Stimulated activated CD8-positive, alpha-beta memory T cell treated with anti-CD3 and anti-CD28 coated beads, Interleukin-7, amount 100 ng/mL, for 24 hours (primary cell): Measurements from ENCODE around the gene CLCN7.
A peak's percentile ranks its signal among the peaks of the same experiment; 100 is the strongest.

Experiments
- DNase-seq: peaks from one replicate; pipeline ENCODE4 v3.0.0-alpha.2; 2020; ENCODE audit warnings: low read depth

The CLCN7 gene

DNA sequence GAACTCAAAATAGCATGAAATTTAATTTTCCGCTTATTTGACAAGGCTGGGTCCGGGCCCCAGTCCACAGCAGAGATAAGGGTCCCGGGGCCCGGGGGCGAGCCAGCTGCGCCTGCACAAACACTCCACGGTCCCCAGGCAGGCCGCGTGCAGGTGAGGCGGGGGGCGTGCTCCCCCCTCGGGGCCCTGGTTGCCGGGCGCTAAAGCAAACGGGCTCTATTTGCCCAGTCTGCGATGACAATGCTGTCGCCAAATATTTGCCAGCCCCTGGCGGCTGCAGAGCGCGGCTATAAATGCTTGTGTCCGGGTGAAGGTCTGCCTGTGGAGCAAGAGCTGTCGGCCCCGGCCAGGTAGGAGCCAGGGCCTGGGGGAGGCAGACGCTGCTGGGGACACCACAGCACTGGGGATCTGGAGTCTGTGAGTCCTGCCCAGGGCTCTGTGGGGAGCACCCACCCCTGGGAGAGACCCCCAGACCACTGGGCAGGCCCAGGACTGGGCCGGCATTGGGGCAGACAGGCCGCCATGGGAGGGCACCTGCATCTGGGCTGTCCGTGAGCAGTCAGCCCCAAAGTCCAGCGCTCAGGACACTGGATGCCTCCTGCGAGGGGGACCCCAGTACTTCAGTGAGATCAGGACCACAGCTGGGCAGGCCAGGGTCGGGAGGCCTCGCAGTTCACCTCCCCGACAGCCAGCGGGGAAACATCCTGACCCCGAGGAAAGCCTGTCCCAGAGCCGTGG, 43.9 kb downstream of the CLCN7 start, which contains the start of gene PERCC1:
PERCC1 (plus strand) TSS at position 320 of the 738 bp plus-strand sequence. CDS start 1,516 bp downstream, outside the sequence.
- DNase-seq: no peak

DNA sequence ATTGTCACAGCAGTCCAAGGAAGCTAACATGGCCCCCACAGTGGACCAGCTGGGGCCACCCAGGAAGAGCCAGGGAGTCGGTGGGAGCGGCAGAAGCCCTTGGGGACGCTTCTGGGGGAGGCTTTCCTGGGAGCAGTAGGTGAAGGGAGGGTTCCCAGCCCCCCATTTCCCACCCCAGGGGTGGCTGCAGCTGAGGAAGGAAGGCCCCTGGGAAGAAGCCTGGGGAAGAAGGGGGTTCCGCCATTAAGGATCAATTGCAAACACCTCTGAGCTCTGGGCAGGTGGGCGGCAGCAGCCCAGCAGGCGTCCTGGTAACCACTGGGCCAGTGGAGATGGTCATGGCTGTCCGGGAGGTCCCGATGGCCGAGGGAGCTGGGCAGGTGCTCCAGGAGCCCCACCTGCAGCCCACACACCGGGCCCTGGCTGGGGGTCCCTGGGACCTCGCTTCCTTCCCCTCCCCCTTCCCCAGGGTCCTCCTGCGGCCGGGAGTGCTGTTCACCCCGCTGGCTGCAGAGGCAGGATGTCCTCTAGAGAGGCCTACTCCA, 44.5 kb downstream of the CLCN7 start:
- DNase-seq: no peak

DNA sequence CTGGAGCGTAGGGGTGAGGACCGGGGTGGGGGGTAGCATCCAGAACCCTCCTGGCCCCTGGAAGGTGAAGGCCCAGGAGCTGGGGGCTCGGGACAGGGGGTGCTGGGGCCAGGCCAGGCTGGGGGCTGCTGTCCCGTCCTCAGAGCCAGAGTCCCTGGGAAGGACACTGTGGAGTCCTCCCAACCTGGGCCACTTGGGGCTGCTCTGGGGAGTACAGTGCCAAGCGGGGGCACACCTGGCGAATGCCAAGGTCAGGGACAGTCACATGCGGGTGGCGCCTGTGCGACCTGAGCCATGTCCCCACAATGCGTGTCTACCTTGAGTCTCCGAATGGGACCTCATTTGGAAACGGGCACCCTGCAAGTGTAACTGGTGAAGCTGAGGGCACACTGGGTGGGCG, 45.2 kb downstream of the CLCN7 start:
- DNase-seq: no peak

DNA sequence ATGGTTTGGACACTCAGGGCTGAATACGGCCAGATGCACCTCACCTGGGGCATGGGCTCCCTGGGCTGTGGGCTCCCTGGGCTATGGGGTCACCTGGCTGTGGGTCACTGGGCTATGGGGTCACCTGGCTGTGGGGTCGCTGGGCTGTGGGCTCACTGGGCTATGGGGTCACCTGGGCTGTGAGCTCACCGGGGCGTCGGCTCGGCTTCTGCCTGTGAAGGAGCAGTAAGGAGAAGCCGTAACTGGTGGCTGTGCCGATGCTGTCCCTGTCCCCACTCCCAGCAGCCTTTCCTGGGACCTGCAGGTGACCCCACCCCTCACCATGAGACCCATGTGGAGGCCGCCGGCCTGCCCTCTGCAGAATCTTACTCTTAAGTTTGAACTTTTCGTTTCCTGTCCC, 45.8 kb downstream of the CLCN7 start:
- DNase-seq: no peak

DNA sequence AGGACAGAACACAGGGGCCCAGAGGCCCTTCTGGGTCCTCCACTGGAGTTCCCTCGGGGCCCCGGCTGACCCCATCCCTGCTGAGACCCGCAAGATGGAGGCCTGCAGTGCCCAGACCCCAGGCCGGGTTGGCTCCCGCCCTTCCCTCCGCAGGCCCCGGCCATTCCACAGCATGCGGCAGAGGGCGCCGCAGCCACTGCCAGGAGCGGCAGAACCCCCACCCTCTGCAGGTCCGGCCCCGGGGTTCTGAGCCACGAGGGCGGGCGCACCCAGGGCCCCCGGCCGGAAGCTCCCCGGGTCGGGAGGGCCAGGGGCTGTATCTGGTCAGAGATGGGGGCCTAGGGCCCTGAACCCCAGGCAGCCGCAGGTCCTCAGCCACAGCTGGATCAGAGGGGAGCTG, 46.3 kb downstream of the CLCN7 start:
- no peak for DNase-seq

DNA sequence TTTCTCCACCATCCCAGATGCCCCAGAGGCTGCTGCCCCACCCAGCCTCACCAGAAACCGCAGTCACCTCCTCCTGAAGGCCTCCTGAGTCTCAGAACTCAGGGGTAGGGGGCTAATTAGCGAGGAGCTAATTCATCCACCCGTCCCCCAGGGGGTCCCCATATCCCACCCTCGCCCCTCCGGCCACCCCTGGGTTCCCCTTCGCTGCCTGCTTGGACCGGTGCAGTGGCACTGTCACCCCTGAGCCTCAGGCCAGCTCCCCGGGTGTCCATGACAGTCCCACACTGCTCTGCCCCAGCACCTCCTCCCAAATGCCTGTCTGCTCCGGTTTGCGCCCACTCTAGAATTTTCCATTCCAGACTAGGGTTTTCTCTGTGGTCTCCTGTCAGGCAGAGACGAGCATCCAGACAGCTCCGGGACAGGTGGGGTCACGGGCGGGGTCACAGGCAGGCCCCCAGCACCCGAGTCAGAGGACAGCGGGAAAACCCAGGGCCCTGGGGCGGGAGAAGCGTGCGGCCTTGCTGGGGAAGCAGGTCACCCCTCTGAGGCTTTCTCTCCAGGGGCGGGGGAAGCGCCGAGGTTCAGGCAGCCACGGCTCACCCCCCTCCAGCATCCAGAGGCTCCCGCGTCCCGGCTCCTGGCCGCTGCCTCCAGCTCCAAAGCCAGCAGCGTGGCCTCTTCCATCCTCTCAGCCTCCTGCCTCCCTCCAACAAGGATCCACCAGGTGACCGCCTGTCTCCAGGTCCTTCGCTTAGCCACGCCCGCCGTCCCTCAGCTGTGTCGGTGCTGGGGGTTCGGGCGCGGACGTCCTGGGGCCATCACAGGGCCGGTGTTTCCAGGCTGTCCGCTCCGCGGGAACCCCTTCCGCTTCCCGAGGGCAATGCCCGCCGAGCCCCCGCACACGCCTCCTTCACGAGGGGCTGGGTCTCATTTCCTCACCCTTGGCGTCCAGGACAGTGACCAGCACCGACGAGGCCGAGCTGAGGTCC, 47.1 kb downstream of the CLCN7 start:
- DNase-seq: no peak

DNA sequence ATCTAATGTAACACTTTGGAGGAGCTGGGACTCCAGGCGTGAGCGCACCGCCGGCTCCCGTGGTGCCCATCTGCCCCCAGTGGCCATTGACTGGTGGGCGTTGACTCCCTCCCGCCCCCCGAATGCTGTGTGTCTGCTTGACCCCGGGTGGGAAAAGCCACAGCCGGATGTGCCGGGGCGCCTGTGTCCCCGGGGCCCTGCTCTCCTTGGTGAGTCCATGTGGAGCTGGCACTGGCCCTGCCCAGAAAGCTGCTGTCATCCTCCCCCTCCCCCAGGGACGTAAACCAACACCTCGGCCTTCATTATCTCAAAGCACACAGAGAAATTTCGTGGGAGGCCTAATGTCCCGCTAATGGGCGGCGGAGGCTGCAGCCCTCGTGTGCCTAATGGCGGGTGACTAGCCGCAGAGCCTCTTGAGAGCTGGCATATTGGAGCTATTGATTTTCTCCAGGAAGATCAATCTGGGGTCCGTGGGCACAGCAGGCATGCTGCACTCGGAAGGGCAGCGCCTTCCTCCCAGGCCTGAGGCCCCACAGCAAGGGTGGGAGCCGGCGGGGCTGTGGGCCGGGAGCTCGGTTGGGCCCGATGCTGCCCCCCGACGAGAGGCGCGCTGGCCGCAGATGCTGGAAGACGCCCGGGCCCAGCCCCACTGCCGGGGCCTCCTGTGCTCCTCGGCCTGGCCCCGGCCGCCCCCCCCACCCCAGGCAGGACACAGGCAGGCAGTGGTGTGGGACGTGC, 47.9 kb downstream of the CLCN7 start:
- no peak for DNase-seq

DNA sequence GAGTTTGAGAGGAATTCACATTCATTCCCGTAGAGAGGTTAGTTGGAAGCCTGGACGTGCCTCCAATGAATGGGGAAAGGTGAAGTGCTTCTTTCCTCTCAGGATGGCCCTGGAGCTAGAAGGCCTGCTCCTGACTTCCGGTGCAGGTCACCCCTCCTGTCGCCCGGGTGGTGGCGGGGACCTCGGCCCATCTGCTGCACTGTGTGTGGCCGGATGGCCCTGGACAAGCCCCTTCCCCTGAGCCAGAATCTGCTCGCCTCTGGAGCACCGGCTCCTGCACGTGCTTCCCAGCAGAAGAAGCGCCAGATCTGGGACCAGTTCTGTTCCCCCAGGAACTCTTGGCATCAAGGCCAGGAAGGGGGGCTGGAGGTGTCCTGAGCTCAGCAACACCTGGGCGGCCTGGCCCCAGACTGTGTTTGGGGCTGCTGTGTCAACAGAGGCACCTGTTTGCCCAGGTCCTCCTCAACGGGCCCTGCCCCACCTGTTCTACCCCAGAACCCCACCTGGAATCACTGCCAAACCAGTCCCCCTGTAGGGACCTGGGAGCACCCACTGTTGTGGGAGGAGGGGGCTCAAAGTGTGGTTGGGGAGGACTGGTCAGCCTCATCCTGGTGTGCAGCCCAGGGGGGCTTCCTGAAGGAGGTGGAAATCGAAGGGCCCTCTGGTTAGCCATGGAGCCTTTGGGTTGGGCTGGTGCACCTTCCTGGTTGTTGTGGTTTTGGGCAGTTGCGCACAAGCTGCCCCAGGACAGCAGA, 49.0 kb downstream of the CLCN7 start:
- DNase-seq: no peak

DNA sequence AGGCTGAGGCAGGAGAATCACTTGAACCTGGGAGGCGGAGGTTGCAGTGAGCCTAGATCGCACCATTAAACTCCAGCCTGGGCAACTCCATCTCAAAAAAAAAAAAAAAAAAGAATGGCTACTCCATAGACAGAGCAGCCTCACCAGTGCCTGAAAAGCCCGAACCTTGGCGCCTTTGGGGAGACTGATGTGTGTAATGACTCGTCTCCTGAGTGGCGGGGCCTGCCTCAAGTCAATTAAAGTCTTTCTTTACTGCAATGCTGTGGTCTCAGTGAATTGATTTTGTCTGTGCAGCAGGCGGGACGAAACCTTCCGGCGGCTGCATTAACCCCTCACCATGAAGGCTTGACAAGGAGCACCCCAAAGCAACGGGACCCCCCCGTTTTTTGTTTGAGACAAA, 50.8 kb downstream of the CLCN7 start:
- no peak for DNase-seq

DNA sequence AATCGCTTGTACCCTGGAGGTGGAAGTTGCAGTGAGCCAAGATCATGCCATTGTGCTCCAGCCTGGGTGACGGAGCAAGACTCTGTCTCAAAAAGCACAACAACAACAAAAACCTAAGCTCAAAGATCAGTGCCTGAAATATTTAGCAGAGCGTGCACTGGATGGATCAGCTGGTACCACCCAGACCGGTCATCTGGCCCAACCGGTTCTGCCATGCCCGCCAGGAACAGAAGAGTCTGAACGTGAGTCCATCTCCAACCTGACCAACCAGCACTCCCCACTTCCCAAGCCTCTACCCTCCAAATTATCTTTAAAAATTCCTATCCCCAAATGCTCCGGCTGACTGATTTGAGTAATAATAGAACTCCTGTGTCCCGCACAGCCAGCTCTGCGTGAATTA, 52.8 kb downstream of the CLCN7 start:
- DNase-seq: no peak

DNA sequence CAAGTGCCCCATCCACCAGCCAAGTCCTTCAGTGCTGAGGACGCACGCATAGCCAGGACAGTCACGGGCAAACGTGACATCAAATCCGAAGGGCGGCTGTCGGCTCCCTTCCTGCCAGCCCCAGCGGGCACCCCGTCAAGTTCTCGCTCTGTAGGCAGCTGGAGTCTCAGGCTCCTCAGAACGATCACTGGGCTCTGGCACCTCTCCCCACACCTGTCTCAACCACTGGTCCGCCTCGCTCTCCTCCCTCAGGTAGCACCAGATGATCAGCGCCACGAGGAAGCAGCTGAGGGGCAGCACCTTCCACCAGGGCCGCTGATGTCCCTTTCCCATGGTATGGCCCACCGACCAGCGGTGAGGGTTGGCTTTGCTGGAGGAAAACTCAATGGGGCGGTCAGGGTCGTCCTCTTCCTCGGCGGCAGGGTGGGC, 54.7 kb downstream of the CLCN7 start:
- no peak for DNase-seq

DNA sequence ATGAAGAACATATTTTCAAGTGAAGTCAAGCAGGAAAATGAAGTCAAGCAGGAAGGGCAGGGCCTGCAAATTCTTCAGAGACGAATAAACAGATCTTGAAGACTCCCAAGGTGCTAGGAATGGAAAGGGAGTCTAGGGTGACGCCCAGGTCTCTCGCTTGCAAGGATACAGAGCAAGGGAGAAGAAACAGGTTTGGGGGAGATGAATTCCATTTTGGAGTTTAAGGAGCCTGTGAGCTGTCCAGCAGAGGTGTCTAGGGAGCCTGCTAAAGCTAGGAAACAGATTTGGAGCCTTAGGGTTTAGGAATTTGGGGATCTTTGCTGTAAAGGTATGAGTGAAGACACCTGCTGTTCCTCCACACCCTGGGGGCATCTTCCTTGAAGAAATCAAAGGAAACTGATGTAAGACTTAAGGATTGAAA, 58.3 kb downstream of the CLCN7 start:
- no peak for DNase-seq

DNA sequence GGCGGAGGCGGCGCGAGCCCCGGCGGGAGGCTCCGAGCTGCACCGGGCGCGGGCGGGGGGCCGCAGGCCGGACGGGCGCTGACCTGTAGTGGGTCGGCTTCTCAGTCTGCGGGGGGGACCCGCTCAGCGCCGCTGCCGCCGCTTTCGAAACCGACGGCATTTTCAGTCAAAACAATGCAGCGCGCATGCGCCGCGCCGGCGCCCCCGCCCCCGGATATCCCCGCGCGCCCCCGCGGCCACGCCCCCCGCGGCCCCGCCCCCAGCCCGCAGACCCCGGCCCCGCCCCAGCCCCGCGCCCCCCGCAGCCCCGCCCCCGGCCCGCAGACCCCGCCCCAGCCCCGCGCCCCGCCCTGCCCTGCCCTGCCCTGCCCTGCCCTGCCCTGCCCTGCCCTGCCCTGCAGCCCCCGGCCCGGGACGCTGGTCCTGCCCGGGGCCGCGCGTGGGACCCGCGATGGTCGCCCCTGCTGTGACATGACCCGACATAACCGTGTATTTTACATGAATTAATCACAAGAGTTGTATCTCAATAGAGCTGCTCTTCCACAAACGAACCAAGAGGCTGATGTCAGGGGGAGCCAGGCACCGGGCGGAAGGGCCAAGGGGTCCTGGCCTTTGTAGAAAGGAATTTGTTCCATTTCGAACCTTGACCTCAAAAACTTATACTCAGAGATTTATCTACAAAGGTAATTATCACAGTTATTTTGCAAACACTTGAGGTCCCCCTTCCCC, 60.1 kb downstream of the CLCN7 start, which contains the start of gene UNKL:
UNKL (minus strand) TSS at position 173 of the 729 bp plus-strand sequence; CDS start at position 160, 13 bp downstream.
- DNase-seq: peak; percentile 60

DNA sequence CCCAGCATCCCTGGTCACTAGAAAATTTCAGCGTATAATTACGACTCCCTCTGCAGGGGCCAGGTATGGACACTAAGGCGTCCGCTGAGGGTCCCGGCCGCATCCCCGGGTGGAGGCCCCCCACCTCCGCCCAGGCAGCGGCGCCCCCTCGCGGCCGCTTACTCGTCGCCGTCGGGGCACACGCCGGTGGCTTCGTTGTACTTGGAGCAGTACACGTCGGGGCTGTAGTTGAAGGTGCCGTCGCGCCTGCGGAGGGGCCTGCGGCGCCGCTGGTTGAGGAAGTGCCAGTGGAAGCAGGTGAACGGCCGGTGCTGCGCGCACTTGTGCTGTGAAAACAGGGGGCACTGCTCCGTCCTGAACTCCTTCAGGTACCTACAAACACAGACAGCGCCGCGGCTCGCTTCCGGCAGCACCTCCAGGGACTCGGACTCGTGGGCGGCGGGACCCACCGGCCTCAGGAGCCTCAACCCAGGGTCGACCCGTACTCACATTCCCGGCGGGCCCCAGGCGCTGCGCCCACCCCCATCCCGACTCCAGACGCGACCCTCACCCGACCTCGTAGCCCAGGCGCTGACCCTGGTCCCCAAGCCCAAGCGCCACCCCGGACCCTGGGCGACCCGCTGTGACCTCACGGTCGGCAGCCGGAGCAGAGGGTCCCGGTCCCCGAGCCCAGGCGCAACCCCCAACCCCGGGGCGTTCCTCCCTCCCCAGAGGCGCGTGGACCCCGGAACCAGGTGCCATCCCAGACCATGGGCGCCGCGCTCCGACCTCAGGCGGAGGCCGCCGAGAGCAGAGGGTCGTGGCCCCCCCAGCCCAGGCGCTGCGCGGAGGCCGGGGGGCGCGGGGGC, 60.9 kb downstream of the CLCN7 start:
- DNase-seq: peak; percentile 35

DNA sequence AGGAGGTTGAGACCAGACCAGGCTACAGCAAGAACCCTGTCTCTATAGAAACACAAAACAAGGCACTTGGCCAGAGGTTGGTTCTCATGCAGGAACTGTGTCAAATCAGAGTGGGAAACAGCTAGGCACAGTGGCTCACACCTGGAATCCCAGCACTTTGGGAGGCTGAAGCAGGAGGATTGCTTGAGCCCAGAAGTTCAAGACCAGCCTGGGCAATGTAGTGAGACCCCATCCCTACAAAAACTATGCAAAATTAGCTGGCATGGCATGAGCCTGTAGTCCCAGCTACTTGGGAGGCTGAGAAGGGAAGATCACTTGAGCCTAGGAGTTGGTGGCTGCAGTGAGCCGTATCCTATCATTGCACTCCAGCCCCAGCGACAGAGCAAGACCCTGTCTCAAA, 62.0 kb downstream of the CLCN7 start:
- no peak for DNase-seq

DNA sequence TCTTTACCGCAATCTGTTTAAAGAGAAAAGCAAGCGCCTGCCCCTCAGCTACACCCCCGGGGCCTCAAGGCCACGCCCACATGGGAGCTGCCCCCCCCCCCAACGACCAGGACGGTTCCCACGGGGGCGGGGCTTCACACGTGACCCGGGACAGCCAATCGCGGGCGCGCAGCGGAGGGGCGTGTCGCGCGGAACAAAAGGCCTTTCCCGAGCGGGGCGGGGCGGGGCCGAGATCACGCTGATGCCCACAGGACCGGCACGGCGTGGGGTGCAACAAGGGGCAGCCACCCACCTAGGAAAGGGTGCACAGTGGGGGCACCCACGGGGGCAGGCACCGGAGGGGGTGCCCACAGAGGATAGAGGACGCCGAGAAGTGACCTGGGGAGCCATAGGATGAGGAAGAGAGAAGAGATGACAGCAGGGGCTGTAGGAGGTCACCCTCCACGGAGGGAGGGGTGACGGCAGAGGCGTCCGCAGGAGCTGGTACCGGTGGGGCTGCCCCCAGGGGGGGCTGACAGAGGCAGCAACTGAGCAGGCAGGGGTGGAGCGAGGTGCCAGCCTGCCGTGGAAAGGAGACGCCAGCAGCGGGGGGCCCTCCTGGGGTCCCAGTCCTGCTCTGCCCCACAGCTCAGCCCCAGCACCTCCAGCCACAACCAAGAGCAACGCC, 66.5 kb downstream of the CLCN7 start:
- DNase-seq: peak; percentile 95

DNA sequence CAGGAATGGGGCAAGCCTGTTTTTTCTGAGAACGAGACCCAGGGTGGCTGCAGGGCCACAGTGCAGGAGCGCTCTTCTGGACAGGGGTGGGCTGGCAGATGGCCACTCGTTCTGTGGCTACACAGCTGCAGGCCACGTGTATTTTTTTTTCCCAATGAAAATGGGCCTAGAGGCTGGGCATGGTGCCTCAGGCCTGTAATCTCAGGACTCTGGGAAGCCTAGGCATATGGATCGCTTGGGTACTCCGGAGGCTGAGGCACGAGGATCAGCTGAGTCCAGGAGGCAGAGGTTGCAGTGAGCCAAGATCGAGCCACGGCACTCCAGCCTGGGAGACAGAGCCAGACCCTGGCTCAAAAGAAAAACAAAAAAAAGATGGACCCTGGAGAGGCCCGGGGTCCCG, 67.1 kb downstream of the CLCN7 start:
- no peak for DNase-seq

DNA sequence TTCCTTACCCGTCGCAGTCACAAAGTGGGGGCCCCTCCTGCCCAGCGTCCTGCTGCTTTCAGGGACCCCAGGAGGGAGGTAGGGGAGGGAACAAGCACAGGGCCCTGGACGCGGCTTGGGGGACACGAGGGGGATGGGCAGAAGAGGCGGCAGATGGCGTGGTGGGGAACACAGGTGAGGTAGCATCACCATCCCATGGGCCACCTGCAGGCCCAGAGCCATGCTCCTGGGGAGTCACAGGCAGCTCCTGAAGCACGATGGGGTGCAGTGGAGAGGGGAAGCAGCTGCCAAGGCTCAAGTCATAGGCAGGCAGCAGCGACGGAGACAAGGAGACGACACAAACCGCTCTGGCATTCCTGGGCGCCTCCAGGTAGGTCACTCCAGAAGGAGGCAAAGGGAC, 71.1 kb downstream of the CLCN7 start:
- no peak for DNase-seq

DNA sequence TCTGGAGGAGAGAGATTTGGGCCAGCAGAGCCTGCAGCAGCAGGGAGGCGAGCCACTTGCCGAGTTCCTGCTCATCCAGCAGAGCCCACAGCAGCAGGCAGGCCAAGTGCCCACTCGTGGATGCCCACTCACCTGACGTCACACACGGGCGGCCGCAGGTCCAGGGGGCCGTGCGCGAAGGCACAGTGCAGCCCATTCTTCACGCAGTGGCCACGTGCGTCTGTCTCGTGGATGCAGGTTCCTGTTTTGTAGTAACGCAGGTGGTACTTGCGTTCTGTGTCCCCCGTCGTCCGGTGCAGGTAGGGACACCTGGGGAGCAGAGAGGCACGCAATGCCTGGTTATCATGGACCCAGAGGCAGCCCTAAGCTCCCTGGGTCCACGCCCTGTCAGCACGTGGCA, 71.8 kb downstream of the CLCN7 start:
- no peak for DNase-seq
